ENCODE results near the gene UCP2.

DNA sequence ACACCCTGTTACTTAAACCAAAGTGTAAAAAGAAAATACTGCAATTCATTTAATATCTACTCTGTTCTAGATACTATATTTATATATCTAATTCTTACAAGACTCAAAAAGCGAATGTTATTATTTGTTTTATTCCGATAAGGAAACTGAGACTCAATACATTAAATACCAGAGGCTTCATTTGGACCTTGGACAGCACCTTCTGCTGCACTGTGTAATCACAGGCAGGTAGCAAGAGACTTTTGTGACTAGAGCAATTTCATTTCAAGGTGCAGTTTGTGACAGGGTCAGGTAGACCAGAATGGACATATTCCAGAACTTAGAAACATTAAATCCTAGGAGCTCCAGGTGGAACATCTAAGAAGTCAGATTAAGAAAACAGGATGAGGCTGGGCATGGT is 53.3 kb downstream of the UCP2 start:
- TF ChIP-seq POLR2AphosphoS5 (IDR thresholded peaks at IDR 0.05): no peak
- no peak for TF ChIP-seq POLR2A (IDR thresholded peaks at IDR 0.05)
- TF ChIP-seq, protein P1, sequence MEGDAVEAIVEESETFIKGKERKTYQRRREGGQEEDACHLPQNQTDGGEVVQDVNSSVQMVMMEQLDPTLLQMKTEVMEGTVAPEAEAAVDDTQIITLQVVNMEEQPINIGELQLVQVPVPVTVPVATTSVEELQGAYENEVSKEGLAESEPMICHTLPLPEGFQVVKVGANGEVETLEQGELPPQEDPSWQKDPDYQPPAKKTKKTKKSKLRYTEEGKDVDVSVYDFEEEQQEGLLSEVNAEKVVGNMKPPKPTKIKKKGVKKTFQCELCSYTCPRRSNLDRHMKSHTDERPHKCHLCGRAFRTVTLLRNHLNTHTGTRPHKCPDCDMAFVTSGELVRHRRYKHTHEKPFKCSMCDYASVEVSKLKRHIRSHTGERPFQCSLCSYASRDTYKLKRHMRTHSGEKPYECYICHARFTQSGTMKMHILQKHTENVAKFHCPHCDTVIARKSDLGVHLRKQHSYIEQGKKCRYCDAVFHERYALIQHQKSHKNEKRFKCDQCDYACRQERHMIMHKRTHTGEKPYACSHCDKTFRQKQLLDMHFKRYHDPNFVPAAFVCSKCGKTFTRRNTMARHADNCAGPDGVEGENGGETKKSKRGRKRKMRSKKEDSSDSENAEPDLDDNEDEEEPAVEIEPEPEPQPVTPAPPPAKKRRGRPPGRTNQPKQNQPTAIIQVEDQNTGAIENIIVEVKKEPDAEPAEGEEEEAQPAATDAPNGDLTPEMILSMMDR (IDR thresholded peaks at IDR 0.05): no peak
- no peak for TF ChIP-seq EP300 (IDR thresholded peaks at IDR 0.05; ENCODE audit: low read depth)

Data from transverse colon (tissue), 4 donors.